ENCODE measurements around the gene ZNF280D.

Gene ZNF280D

DNA sequence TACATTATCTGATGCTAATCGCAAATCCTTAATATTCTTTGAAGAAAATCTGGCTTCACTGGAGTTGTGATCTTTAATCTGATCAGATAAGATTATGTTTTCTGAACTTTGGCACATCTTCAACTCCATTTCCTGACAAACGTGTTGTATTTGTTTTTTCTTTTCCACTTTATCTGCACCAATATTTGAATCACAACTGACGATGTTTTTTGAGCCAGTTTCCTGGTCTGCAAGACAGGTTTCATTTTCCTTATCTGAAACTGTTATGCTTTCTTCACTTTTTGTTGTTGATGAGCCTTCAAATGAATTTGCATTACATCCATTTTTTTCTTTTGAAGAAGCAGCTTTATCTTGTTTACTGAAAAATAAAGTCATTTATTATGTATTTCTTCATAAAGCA is 101.5 kb downstream of the ZNF280D start:
- no peak for DNase-seq (ENCODE audit: low spot score)

DNA sequence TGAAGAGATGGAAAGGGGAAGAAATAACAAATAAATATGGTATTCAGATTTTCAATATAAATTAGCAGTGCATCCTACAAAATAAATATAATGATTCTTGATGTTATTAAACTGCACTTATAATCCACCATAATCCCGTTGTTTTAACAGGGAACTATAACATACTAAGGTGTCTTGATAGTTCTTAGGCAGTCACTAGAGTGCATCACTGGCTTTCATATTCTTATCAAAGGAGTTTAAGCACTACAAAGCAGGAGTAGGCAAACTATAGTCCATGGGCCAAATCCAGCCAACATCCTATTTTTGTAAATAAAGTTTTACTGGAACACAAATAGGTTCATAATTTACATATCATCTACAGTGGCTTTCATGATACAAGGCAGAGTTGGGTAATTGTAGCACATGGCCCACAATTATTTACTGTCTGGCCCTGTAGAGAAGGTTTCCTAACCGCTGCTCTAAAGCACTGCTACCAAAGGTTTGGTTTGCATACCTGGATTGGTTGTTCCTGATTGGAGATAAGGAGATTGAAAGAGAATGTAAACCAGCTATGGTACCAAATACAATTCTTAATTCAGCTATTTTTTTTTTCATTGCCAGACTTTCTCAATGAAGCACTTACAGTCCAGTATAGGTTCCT is 104.3 kb downstream of the ZNF280D start:
- DNase-seq (ENCODE audit: low spot score), result no peak

DNA sequence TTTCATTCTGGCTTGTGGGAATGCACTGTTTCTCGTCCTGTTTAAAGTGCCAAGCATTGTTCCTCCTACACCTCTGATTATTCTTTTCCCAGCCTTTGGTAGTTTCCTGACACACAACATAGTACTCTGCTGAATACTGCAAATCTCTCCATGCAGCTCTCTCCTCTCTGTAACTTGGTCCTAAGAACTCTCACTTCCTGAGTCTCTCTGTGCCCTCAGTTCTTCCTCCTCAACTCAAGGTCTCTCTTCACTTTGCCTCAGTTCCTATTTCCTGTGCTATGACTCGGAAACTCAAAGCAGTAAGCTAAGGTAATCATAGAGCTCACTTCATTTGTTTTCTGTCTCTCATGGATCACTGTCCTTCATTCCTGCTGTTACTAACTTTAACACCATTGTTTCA is 113.4 kb downstream of the ZNF280D start:
- DNase-seq (ENCODE audit: low spot score), result no peak

DNA sequence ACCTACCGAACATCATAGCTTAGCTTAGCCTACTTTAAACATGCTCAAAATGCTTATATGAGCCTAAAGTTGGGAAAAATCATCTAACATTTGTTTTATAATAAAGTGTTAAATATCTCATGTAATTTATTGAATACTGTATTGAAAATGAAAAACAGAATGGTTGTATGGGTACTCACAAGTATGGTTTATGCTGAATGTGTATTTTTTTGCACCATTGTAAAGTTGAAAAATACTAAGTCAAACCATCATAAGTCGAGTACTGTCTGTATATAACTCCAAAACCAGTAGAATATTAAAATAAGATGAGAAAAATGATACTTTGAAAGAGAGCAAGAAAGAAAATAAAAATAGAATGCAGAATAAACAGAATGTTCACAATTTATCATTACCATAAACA is 115.7 kb downstream of the ZNF280D start:
- no peak for DNase-seq (ENCODE audit: low spot score)

DNA sequence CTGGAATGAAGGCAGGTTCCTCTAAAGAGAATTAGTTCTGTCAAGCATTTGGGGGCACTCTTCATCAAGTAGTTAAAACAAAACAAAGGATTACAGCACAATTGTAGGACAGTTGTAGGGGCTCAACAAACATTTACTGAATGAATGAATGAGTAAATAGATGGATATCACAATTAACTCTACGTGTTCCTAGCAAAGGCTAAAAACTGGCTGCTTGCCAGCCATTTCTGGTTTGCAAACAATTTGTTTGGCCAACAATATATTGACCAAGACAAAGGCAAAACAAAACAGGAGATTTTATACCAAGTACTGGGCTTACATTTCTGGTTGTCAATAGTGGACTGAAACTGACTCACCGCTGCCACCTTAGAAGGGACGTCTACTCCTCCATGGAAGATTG is 116.8 kb downstream of the ZNF280D start:
- no peak for DNase-seq (ENCODE audit: low spot score)

DNA sequence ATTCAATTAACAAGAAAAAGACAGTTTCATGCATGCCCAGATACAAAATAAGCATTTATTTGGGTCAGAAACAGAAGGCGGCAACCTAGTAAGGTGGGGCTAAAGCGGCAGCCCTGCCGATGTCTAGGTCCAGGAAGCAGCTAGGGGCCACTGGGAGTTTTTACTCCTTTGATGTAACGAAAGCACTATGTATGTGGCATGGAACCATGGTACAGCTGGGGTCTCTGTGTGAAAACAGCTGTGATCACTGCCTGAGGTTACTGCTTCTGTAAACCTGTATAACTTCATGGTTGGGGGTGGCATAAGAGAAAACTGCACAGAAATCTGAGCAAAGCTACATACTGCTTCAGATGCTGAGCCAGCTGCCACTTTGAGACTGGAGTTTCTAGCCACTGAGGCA is 119.5 kb downstream of the ZNF280D start:
- no peak for DNase-seq (ENCODE audit: low spot score)

DNA sequence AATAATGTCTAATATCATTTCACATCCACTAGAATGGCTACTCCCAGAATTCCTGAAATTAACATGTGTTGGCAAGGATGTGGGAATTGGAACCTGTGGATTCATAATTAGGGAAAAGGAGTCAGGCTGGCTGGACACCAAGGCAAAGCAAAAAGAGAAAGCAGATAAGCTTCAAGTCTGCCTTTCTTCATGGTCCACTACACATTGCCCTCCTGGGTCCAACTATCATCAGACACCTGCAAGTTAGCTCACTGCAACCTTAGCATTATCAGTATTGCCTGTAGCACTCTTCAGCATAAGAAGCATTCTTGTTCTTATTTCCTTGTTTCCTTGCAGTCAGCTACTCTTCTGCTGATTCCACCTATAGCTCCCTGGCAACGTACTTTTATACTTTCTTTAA is 124.3 kb downstream of the ZNF280D start:
- DNase-seq (ENCODE audit: low spot score), result no peak

DNA sequence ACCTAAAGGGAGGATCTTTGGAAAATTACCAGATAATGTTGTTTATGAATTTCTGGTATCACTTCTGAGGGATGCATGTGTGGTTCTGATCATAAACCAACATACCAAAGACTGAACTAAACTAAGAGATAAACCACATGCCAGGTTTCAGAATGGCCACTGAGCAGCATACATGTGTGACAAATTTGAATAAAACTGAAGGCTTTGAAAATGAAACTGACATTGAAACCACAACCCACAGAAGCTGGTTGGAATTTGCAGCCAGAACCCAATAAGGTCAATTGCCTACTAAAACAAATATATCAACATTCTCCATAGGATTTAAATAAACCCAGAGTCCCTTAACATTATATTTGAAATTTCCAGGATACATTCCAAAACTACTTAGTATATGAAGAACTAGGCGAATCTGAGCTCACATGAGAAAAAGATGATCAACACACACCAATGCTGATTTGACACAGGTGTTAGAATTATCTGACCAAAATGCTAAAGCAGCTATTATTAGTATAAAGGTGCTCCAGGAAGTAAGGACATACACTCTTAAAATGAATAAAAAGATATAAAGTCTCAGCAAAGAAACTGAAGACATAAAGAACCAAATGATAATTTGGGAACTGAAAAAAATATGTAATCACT is 125.0 kb downstream of the ZNF280D start:
- no peak for DNase-seq (ENCODE audit: low spot score)

DNA sequence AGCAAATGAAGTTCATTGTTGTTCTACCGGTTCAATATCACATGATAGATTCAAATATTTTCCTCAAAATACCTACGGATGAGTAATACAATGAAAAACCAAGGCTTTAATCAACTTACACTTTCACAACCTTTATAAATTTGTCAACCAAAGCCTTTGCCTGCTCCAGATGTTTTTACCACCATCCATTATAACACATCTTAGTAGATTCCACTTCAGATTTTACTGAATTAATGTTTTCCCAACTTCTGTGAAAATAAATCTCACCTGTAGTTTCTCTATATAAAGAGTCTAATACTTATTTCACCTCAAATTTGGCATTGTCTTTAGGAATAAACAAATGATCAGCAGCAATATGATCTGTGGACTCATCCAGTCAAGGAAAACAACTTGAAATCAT is 131.1 kb downstream of the ZNF280D start:
- DNase-seq (ENCODE audit: low spot score), result no peak

DNA sequence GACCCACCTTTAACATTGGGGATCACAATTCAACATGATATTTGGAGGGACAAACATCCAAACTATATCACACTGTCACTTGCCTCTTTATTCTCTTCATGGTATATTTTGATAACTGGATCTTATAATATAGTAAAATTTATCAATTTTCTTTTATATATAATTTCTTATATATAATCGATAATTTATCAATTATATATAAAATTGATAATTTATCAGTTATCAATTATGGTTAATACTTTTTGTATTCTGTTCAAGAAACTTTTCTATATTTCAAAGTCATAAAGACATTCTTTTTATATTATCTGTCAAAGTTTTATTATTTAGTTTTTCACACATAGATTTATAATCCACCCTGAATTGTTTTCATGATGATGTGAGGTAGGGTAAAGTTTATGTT is 132.9 kb downstream of the ZNF280D start:
- DNase-seq (ENCODE audit: low spot score), result no peak

DNA sequence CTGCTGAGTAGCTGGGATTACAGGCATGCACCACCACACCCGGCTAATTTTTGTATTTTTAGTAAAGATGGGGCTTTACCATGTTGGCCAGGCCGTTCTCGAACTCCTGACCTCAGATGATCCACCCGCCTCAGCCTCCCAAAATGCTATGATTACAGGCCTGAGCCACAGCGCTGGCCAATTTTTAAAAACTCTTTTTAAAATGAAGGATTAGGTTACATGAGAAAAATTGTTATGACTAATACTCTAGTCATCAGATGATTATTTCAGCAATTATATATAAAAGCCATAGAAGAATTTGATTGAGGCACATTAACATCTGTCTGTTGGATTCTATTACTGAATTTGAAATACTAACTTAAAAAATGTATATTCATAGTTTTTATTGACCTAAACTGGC is 134.3 kb downstream of the ZNF280D start:
- peak; percentile 7 for DNase-seq (ENCODE audit: low spot score)

DNA sequence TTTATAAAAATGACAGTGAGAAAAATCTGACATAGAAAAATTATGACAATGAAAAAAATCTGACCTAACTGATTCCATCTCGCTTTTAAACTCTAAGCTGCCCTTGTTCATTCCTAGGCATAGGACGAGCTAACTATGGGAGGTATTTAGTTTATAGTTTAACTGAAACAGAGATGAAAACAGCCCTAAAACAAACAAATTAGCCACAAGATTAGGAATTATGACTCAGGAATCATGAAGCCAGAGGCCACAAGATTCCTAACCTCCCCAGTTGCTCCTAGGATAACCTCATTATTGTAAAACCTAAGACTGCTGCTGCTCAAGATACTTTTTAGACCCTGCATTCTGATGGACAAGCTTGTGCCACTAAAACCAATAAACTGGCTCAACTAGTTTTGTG is 145.6 kb downstream of the ZNF280D start:
- DNase-seq (ENCODE audit: low spot score), result no peak

DNA sequence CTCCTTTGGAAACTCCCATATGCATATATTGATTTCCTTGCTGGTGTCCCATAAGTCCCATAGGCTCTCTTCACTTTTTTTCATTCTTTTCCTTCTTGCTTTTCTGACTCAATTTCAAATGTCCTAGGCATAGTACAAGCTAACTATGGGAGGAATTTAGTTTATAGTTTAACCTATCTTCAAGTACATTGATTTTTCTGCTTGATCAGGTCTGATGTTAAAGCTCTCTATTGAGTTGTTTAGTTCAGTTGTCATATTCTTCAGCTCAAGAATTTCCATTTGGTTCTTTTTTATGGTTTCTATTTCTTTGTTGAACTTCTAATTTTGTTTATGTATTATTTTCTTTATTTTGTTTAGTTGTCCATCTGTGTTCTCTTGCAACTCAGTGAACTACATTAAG is 147.1 kb downstream of the ZNF280D start:
- no peak for DNase-seq (ENCODE audit: low spot score)

DNA sequence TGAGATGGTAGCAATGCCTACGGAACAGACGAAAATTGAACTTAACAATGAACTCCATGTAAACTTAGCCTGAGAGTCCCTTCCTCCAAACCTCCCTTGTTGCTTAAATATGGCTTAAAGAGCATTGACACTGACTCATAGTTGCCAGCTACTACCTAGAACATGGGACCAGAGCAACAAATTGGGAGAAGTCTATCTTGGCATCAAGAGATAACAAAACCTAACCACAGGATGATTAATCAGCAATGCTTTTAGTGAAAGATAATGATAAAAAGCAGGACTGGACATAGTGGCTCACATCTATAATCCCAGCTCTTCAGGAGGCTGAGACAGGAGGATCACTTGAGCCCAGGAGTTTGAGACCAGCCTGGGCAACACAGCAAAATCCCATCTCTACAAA is 150.5 kb downstream of the ZNF280D start:
- no peak for DNase-seq (ENCODE audit: low spot score)
